Gastrocnemius medialis (tissue), 4 donors: ENCODE measurements around the gene CYTH1.

Experiments used
- POLR2A ChIP-seq, 2 donors: fragments of 450-650 bp; IDR thresholded peaks; one replicate each; pipeline ENCODE4 v1.6.1; 2017; ENCODE audit warnings: antibody characterized with exemption in 2 of 2, mild to moderate bottlenecking in 2 of 2, moderate library complexity in 2 of 2
- TF ChIP-seq, protein P1 (sequence below), 5 experiments: fragments of 450-650 bp in 3 of 5; fragments of 200-600 bp in 2 of 5; sonication (generic) in 2 of 5; IDR thresholded peaks in 4 of 5; conservative IDR thresholded peaks in 1 of 5; 1 replicate in 4 of 5; 2 replicates in 1 of 5; pipeline ENCODE4 v1.5.1; 2016 to 2019; ENCODE audit warnings: antibody characterized with exemption in 5 of 5, mild to moderate bottlenecking in 3 of 5, moderate library complexity in 3 of 5

DNA sequence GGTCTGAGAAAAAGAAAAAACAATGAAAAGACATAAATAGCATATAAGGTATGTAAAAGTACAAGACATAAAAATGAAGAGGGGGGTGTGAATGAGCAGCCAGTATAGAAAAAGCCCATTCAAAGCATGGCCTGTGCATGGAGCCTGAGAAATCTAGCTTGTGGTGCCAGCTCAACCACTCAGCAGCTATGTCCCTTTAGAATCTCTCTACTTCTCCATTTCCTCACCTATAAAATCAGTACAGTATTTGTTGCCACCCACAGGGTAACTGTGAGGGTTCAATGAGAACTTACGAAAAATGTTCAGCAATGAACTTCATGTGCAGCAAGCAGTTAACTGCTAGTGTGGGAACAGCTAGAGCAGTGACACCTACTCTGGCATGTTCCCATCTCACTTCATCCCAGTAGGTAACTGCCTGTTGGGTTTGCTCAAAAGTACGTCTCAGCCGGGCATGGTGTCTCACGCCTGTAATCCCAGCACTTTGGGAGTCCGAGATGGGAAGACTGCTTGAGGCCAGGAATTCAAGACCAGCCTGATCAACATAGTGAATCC, 15.3 kb downstream of the CYTH1 start:
- TF ChIP-seq, protein P1, sequence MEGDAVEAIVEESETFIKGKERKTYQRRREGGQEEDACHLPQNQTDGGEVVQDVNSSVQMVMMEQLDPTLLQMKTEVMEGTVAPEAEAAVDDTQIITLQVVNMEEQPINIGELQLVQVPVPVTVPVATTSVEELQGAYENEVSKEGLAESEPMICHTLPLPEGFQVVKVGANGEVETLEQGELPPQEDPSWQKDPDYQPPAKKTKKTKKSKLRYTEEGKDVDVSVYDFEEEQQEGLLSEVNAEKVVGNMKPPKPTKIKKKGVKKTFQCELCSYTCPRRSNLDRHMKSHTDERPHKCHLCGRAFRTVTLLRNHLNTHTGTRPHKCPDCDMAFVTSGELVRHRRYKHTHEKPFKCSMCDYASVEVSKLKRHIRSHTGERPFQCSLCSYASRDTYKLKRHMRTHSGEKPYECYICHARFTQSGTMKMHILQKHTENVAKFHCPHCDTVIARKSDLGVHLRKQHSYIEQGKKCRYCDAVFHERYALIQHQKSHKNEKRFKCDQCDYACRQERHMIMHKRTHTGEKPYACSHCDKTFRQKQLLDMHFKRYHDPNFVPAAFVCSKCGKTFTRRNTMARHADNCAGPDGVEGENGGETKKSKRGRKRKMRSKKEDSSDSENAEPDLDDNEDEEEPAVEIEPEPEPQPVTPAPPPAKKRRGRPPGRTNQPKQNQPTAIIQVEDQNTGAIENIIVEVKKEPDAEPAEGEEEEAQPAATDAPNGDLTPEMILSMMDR (IDR thresholded peaks at IDR 0.05 in 4 of 5, conservative IDR thresholded peaks at IDR 0.05 in 1 of 5), result no peak
- no peak for TF ChIP-seq POLR2A (IDR thresholded peaks at IDR 0.05)
